ENCODE measurements around the gene HOXD9.
A peak's percentile ranks its signal among the peaks of the same experiment; 100 is the strongest.

HOXD9 gene

GRCh38 chr2:176078541-176079284 lies 43.8 kb upstream of the HOXD9 start:
- DNase-seq (ENCODE audit: low read depth, low spot score), result no peak
- H3K4me3 ChIP-seq (ENCODE audit: low read depth, low read length), result no peak overlapping the region
- TF ChIP-seq CTCF (IDR thresholded peaks at IDR 0.05; ENCODE audit: low read depth, low read length), result no peak
- in situ Hi-C loops (cut with HindIII; ENCODE audit: low sequenced_read_pairs), result no loop called here

- no peak for TF ChIP-seq CTCF (IDR thresholded peaks at IDR 0.05; ENCODE audit: low read depth, low read length)
- no peak overlapping the region for H3K4me3 ChIP-seq (ENCODE audit: low read depth, low read length)
- no peak for DNase-seq (ENCODE audit: low read depth, low spot score)
- in situ Hi-C loops (cut with HindIII; ENCODE audit: low sequenced_read_pairs), result no loop called here
These were observed 43.2 kb upstream of the HOXD9 start for GRCh38 chr2:176079285-176079830.

- no peak for DNase-seq (ENCODE audit: low read depth, low spot score)
- TF ChIP-seq CTCF (IDR thresholded peaks at IDR 0.05; ENCODE audit: low read depth, low read length), result peak; percentile 55
- in situ Hi-C loops (cut with HindIII; ENCODE audit: low sequenced_read_pairs), result no loop called here
- no peak overlapping the region for H3K4me3 ChIP-seq (ENCODE audit: low read depth, low read length)
These were observed 42.5 kb upstream of the HOXD9 start for GRCh38 chr2:176079831-176080539.

- in situ Hi-C loops (cut with HindIII; ENCODE audit: low sequenced_read_pairs), result no loop called here
- TF ChIP-seq CTCF (IDR thresholded peaks at IDR 0.05; ENCODE audit: low read depth, low read length), result no peak
- no peak for DNase-seq (ENCODE audit: low read depth, low spot score)
- no peak overlapping the region for H3K4me3 ChIP-seq (ENCODE audit: low read depth, low read length)
These were observed 41.8 kb upstream of the HOXD9 start for GRCh38 chr2:176080540-176081375.

GRCh38 chr2:176081376-176081836 lies 41.1 kb upstream of the HOXD9 start:
- DNase-seq (ENCODE audit: low read depth, low spot score), result peak; percentile 23
- no peak for TF ChIP-seq CTCF (IDR thresholded peaks at IDR 0.05; ENCODE audit: low read depth, low read length)

More at GRCh38 chr2:176081376-176081836, 41.1 kb upstream of the HOXD9 start:
- no peak overlapping the region for H3K4me3 ChIP-seq (ENCODE audit: low read depth, low read length)
- in situ Hi-C loops (cut with HindIII; ENCODE audit: low sequenced_read_pairs), result no loop called here
